ENCODE data around the gene CACNA2D3. TPM values are rescaled to one million over a fixed set of nuclear protein-coding genes. Genes with fewer than 3 reads are reported as not detected.

CACNA2D3 gene
- polyA plus RNA-seq, 1 donor (not counting 4 experiments of a cell fraction or from before 2014, with no cell fraction given), result 0.08 TPM

GRCh38 chr3:54844211-54844610 lies 721.9 kb downstream of the CACNA2D3 start:
- dilution Hi-C loops (cut with MboI; ENCODE audit: extremely low pct_ligation_motif_present, low sequenced_read_pairs), result no loop called here
- no peak for FAIRE-seq

GRCh38 chr3:54845011-54845410 lies 722.7 kb downstream of the CACNA2D3 start:
- H3K9me3 ChIP-seq (ENCODE audit: control insufficient read depth, low read depth, low read length), result no peaks in the 10 kb centered on the region
- no peaks in the 10 kb centered on the region for H3K9me1 ChIP-seq (ENCODE audit: control insufficient read depth, extremely low read depth, insufficient read depth, low read length)
- no peak for TF ChIP-seq EZH2 (IDR thresholded peaks at IDR 0.05; ENCODE audit: low read length)
- no peak for TF ChIP-seq CTCF (optimal IDR thresholded peaks at IDR 0.05 in 1 of 3, IDR thresholded peaks at IDR 0.05 in 1 of 3, conservative IDR thresholded peaks at IDR 0.05 in 1 of 3; ENCODE audit: extremely low read depth in 1 of 3, insufficient read depth in 2 of 3, low read length in 3 of 3)
- no peak overlapping the region for H3K27ac ChIP-seq (ENCODE audit: control insufficient read depth, insufficient read depth, low read length)
- H3K9ac ChIP-seq (ENCODE audit: control insufficient read depth, extremely low read depth, insufficient read depth, low read length), result no peak overlapping the region
- DNase-seq (ENCODE audit: low read depth, low spot score), result no peak
- H3K27me3 ChIP-seq (ENCODE audit: control insufficient read depth, extremely low read depth, insufficient read depth, low read length), result peaks cover 2% of the 10 kb centered on the region
- dilution Hi-C loops (cut with MboI; ENCODE audit: extremely low pct_ligation_motif_present, low sequenced_read_pairs), result no loop called here
- H4K20me1 ChIP-seq (ENCODE audit: control insufficient read depth, extremely low read depth, insufficient read depth, low read length), result no peaks in the 10 kb centered on the region
- no peaks in the 10 kb centered on the region for H3K4me1 ChIP-seq (ENCODE audit: control insufficient read depth, extremely low read depth, insufficient read depth, low read length)
- H3K4me3 ChIP-seq (ENCODE audit: control insufficient read depth in 2 of 3, extremely low read depth in 1 of 3, insufficient read depth in 2 of 3, low read depth in 1 of 3, low read length in 3 of 3), result no peak overlapping the region
- H2AFZ ChIP-seq (ENCODE audit: control insufficient read depth, low read length), result no peak overlapping the region
- FAIRE-seq, result no peak
- H3K4me2 ChIP-seq (ENCODE audit: control insufficient read depth, extremely low read depth, insufficient read depth, low read depth, low read length), result no peak overlapping the region
- no peaks in the 10 kb centered on the region for H3K79me2 ChIP-seq (ENCODE audit: control insufficient read depth, insufficient read depth, low read length)
- H3K36me3 ChIP-seq (ENCODE audit: control insufficient read depth in 2 of 2, extremely low read depth in 1 of 2, insufficient read depth in 2 of 2, low read length in 2 of 2), result no peaks in the 10 kb centered on the region

More at GRCh38 chr3:54844211-54844610, 721.9 kb downstream of the CACNA2D3 start:
- TF ChIP-seq CTCF (optimal IDR thresholded peaks at IDR 0.05 in 1 of 3, IDR thresholded peaks at IDR 0.05 in 1 of 3, conservative IDR thresholded peaks at IDR 0.05 in 1 of 3; ENCODE audit: extremely low read depth in 1 of 3, insufficient read depth in 2 of 3, low read length in 3 of 3) (no peak), EZH2 (IDR thresholded peaks at IDR 0.05; ENCODE audit: low read length) (no peak)
- Histone ChIP-seq H3K9me3 (ENCODE audit: control insufficient read depth, low read depth, low read length) (no peaks in the 10 kb centered on the region), H3K9ac (ENCODE audit: control insufficient read depth, extremely low read depth, insufficient read depth, low read length) (no peak overlapping the region), H4K20me1 (ENCODE audit: control insufficient read depth, extremely low read depth, insufficient read depth, low read length) (no peaks in the 10 kb centered on the region), H3K4me3 (ENCODE audit: control insufficient read depth in 2 of 3, extremely low read depth in 1 of 3, insufficient read depth in 2 of 3, low read depth in 1 of 3, low read length in 3 of 3) (no peak overlapping the region), H3K79me2 (ENCODE audit: control insufficient read depth, insufficient read depth, low read length) (no peaks in the 10 kb centered on the region), H3K36me3 (ENCODE audit: control insufficient read depth in 2 of 2, extremely low read depth in 1 of 2, insufficient read depth in 2 of 2, low read length in 2 of 2) (no peaks in the 10 kb centered on the region), H3K27ac (ENCODE audit: control insufficient read depth, insufficient read depth, low read length) (no peak overlapping the region), H3K9me1 (ENCODE audit: control insufficient read depth, extremely low read depth, insufficient read depth, low read length) (no peaks in the 10 kb centered on the region), H3K4me1 (ENCODE audit: control insufficient read depth, extremely low read depth, insufficient read depth, low read length) (no peaks in the 10 kb centered on the region), H3K27me3 (ENCODE audit: control insufficient read depth, extremely low read depth, insufficient read depth, low read length) (no peaks in the 10 kb centered on the region), H3K4me2 (ENCODE audit: control insufficient read depth, extremely low read depth, insufficient read depth, low read depth, low read length) (no peak overlapping the region), H2AFZ (ENCODE audit: control insufficient read depth, low read length) (no peak overlapping the region)
- no peak for DNase-seq (ENCODE audit: low read depth, low spot score)
